ENCODE measurements around the gene SRSF4.
"Not testable (repeated sequence)": the region's sequence is repeated elsewhere in the genome, so short reads cannot be mapped to it uniquely, and the experiment has no call there.

Gene SRSF4

GRCh38 chr1:29156543-29157268 lies 25.0 kb downstream of the SRSF4 start:
- DNase-seq (ENCODE audit: low read depth), result peak; percentile 82
- no peak for TF ChIP-seq CTCF (conservative IDR thresholded peaks at IDR 0.05; ENCODE audit: low read depth, low read length)
- H3K4me3 ChIP-seq (ENCODE audit: low read depth, low read length), result no peak overlapping the region

GRCh38 chr1:29152046-29152805 lies 29.5 kb downstream of the SRSF4 start:
- H3K4me3 ChIP-seq (ENCODE audit: low read depth, low read length), result no peak overlapping the region
- no peak for TF ChIP-seq CTCF (conservative IDR thresholded peaks at IDR 0.05; ENCODE audit: low read depth, low read length)
- DNase-seq (ENCODE audit: low read depth), result no peak

DNA sequence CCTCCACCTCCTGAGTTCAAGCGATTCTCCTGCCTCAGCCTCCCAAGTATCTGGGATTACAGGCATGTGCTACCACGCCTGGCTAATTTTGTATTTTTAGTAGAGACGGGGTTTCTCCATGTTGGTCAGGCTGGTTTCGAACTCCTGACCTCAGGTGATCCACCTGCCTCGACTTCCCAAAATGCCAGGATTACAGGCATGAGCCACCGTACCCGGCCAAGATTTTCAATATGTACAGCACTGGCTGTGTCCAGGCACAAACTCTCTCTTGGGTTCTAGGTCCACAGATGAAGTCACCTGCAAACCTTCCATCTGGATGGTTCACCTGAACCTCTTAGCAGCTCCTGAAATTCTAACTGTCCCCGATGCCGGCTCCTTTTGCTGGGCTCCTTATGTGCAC lies 31.4 kb downstream of the SRSF4 start:
- H3K4me3 ChIP-seq (ENCODE audit: low read depth, low read length); DNase-seq (ENCODE audit: low read depth): not testable (repeated sequence)

DNA sequence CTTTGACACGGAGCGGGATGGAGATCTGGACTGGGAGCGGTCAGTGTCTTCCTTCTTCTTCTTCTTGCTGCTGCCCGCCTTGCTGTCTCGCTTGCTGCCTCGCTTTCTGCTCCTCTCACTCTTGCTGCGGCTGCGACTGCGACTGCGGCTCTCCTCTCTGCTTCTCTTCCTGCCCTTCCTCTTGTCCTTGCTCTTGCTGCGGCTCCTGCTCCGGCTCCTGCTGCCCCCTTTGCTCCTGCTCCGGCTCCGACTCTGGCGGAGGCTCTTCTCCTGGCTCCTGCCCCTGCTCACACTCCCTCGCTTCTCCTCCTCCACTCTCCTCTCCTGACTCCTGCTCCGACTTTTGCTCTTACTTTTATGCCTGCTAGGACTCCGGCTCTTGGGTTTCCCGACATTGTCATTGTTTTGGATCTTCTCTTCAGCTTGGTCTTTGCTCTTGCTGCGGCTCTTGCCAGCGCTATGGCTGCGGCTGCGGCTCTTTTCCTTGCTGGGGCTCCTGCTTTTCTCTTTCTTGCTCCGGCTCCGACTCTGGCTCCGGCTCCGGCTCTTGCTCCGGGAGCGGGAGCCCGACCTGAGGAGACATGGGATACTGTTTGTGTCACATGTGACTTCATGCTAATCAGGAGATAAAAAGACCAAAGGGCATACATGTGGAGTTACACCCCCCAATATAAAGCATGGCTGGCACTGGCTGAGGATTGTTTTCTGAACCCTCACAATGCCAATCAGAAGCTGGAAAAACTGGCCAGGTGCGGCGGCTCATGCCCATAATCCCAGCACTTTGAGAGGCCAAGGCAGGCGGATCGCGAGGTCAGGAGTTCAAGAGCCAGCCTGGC lies 32.8 kb downstream of the SRSF4 start:
- no peak for TF ChIP-seq CTCF (conservative IDR thresholded peaks at IDR 0.05; ENCODE audit: low read depth, low read length)
- DNase-seq (ENCODE audit: low read depth), result no peak
- no peak overlapping the region for H3K4me3 ChIP-seq (ENCODE audit: low read depth, low read length)

GRCh38 chr1:29145739-29146437 lies 35.8 kb downstream of the SRSF4 start:
- H3K4me3 ChIP-seq (ENCODE audit: low read depth, low read length), result no peak overlapping the region
- DNase-seq (ENCODE audit: low read depth), result peak; percentile 77
- TF ChIP-seq CTCF (conservative IDR thresholded peaks at IDR 0.05; ENCODE audit: low read depth, low read length), result no peak

DNA sequence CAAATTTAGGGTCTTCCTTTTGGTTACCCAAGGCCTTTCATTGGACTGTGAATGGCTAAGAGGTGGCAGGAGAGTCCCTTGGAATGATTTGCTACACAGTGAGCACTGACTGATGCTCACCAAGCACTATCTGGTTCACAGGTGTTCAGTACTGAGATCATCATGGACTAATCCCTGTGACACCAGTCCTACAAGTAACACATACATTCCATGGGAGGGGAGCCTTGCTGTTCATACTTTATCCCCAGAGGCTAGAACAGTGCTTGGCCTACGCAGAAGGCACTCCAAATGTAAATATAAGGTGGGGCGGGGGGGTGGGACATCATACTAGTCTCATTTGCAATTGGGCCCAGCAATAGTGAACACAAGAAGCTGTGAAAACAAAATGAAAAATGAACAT lies 37.5 kb downstream of the SRSF4 start:
- no peak for TF ChIP-seq CTCF (conservative IDR thresholded peaks at IDR 0.05; ENCODE audit: low read depth, low read length)
- no peak for DNase-seq (ENCODE audit: low read depth)
- H3K4me3 ChIP-seq (ENCODE audit: low read depth, low read length), result no peak overlapping the region

DNA sequence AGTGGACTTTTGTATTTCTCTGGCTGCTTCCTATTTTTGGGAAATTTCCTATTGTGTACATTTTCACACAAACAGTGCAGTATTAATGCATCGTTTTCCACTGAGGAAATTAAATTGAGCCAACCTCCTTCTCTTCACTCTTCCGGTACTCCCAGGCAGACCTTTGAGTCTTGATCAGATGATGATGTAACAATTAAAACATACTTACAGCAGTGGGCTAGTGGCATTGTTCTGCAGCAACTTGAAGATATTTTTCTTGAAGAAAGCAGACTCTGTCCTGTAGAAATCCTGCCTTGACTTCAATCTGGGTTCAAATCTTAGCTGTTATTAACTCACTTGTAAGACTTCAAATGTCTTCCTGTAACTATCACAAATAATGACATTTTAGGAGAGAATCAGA lies 39.0 kb downstream of the SRSF4 start:
- DNase-seq (ENCODE audit: low read depth), result no peak
- no peak overlapping the region for H3K4me3 ChIP-seq (ENCODE audit: low read depth, low read length)
- TF ChIP-seq CTCF (conservative IDR thresholded peaks at IDR 0.05; ENCODE audit: low read depth, low read length), result no peak

Measured in choroid plexus epithelial cell (primary cell).